Hematopoietic multipotent progenitor cell (in vitro differentiated cells): ENCODE data around the gene PRXL2C. TPM values are rescaled to one million over a fixed set of nuclear protein-coding genes. Genes with fewer than 3 reads are reported as not detected.
"Not testable (repeated sequence)": the region's sequence is repeated elsewhere in the genome, so short reads cannot be mapped to it uniquely, and the experiment has no call there.

Source experiments
- DNase-seq, 3 donors: peaks; one replicate each; pipeline ENCODE4 v3.0.0-alpha.2; 2011 to 2015; ENCODE audit warnings: low read depth in 2 of 3, low spot score in 2 of 3
- total RNA-seq: library from RNA; depleted of rRNA; stranded (reverse); fragments of >200 nt; gene quantifications from one replicate; pipeline ENCODE4 v1.2.3, GENCODE V29; 2012

Gene PRXL2C
- total RNA-seq, 1 donor, result 17.8 TPM

- peak in 1 of 3 donors; percentile 49 for DNase-seq
Observed at GRCh38 chr9:96651626-96652025, 3.5 kb downstream of the PRXL2C start.

- no peak for DNase-seq
Observed at GRCh38 chr9:96649620-96650324, 5.3 kb downstream of the PRXL2C start.

GRCh38 chr9:96646081-96646991 lies 8.8 kb downstream of the PRXL2C start:
- DNase-seq, result peak in 2 of 3 donors; percentile 46 to 81

- no peak for DNase-seq
Observed at GRCh38 chr9:96644137-96644536, 11.0 kb downstream of the PRXL2C start.

GRCh38 chr9:96641514-96641913 lies 13.6 kb downstream of the PRXL2C start:
- no peak for DNase-seq

GRCh38 chr9:96638606-96639364 lies 16.3 kb downstream of the PRXL2C start:
- DNase-seq, result no peak

- DNase-seq, result no peak
Observed at GRCh38 chr9:96636368-96636767, 18.7 kb downstream of the PRXL2C start.

- not testable (repeated sequence) for DNase-seq
Observed at GRCh38 chr9:96633579-96633978, 21.5 kb downstream of the PRXL2C start.

- no peak for DNase-seq
Observed at GRCh38 chr9:96626912-96627311, 28.2 kb downstream of the PRXL2C start.

GRCh38 chr9:96621618-96622017 lies 33.5 kb downstream of the PRXL2C start:
- peak in 1 of 3 donors; percentile 6 for DNase-seq

- DNase-seq, result peak in 2 of 3 donors; percentile 5 to 19
Observed at GRCh38 chr9:96620832-96621269, 34.3 kb downstream of the PRXL2C start.

GRCh38 chr9:96620181-96620514 lies 35.0 kb downstream of the PRXL2C start:
- DNase-seq, result no peak

GRCh38 chr9:96619491-96620180 lies 35.5 kb downstream of the PRXL2C start, which contains the start of gene CDC14B:
Gene CDC14B, minus strand, starts transcription at chr9:96619843. Its CDS starts 465 bp downstream, at chr9:96619378.
- peak; percentile 32 to 95 (median 93) for DNase-seq

- DNase-seq, result no peak
Observed at GRCh38 chr9:96619124-96619465, 36.0 kb downstream of the PRXL2C start.

GRCh38 chr9:96618209-96619123 lies 36.7 kb downstream of the PRXL2C start:
- DNase-seq, result peak in 2 of 3 donors; percentile 28 to 35

- DNase-seq, result no peak
Observed at GRCh38 chr9:96617439-96618185, 37.5 kb downstream of the PRXL2C start.

- no peak for DNase-seq
Observed at GRCh38 chr9:96616817-96617438, 38.2 kb downstream of the PRXL2C start.

- no peak for DNase-seq
Observed at GRCh38 chr9:96615411-96615810, 39.7 kb downstream of the PRXL2C start.
